GM23338 (cell line): ENCODE results near the gene ZSCAN5C.

Source experiments
- CREB1 ChIP-seq: fragments of 250-450 bp; sonication (Bioruptor Pico); IDR thresholded peaks from 2 replicates; pipeline ENCODE4 v1.5.0; 2020; ENCODE audit warnings: low read depth, mild to moderate bottlenecking, moderate library complexity
- EZH2 ChIP-seq: fragments of 200-600 bp; sonication (generic); IDR thresholded peaks from one replicate; pipeline ENCODE4 v1.8.0; 2017; ENCODE audit warnings: antibody characterized with exemption, mild to moderate bottlenecking, low read depth; ENCODE audit not compliant: unreplicated experiment
- EZH2phosphoT487 ChIP-seq: fragments of 200-600 bp; sonication (generic); IDR thresholded peaks from one replicate; pipeline ENCODE4 v1.8.1; 2018; ENCODE audit warnings: antibody characterized with exemption; ENCODE audit not compliant: unreplicated experiment
- JUNB ChIP-seq: IDR thresholded peaks from one replicate; pipeline ENCODE4 v1.6.1; 2016; ENCODE audit warnings: antibody characterized with exemption; ENCODE audit not compliant: unreplicated experiment
- NANOG ChIP-seq: IDR thresholded peaks from 2 replicates; pipeline ENCODE4 v1.6.1; 2016; ENCODE audit warnings: antibody characterized with exemption, borderline replicate concordance
- POLR2AphosphoS5 ChIP-seq: IDR thresholded peaks from 2 replicates; pipeline ENCODE4 v1.6.1; 2016; ENCODE audit warnings: antibody characterized with exemption, low read depth
- STAT1 ChIP-seq: IDR thresholded peaks from one replicate; pipeline ENCODE4 v1.6.1; 2016; ENCODE audit warnings: antibody characterized with exemption; ENCODE audit not compliant: unreplicated experiment
- ZNF114 ChIP-seq: fragments of 250-450 bp; sonication (Bioruptor Pico); IDR thresholded peaks from 2 replicates; pipeline ENCODE4 v1.5.0; 2020; ENCODE audit warnings: mild to moderate bottlenecking, moderate library complexity
- ZNF331 ChIP-seq: fragments of 250-450 bp; sonication (Bioruptor Pico); IDR thresholded peaks from 2 replicates; pipeline ENCODE4 v1.5.0; 2020; ENCODE audit warnings: low read depth, mild to moderate bottlenecking, moderate library complexity
- TF ChIP-seq, protein P1 (sequence below), 2 experiments: fragments of 200-600 bp in 1 of 2; sonication (generic) in 1 of 2; conservative IDR thresholded peaks; 2 replicates each; pipeline versions ENCODE4 v1.5.1 to v1.6.1; 2016 to 2017; ENCODE audit warnings: antibody characterized with exemption in 2 of 2, low read depth in 2 of 2, mild to moderate bottlenecking in 2 of 2, moderate library complexity in 1 of 2
- TF ChIP-seq, protein P2 (sequence below): IDR thresholded peaks from one replicate; pipeline ENCODE4 v1.6.1; 2018; ENCODE audit warnings: antibody characterized with exemption; ENCODE audit not compliant: unreplicated experiment
- TF ChIP-seq, protein P3 (sequence below): IDR thresholded peaks from 2 replicates; pipeline ENCODE4 v1.6.1; 2016; ENCODE audit warnings: antibody characterized with exemption

DNA sequence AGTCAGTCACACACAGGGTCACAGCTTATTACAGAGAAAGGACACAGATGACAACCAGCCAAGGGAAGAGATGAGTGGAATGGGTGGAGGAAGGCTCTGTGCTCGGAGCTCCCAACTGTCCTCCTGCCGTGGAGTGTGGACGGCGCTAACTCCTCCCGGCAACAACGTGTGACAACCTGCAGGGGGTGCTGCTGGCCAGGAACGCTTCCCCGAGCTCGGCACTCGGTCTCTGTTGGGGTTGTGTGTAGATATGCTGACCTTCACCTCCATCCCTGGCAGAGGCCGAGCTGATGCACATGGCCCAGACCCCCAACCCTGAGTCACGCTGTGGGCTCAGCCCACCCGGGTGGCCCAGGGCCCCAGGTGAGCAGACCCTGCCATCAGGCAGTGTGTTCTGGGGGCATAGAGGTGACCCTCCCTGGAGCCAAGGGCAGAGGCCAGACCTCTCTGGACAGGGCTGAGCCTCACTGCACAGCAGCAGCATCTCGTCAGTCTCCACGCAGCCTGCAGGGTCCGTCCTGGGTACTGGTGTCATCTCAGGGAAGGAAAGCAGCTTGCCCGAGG lies 46.9 kb upstream of the ZSCAN5C start:
- TF ChIP-seq, protein P1, sequence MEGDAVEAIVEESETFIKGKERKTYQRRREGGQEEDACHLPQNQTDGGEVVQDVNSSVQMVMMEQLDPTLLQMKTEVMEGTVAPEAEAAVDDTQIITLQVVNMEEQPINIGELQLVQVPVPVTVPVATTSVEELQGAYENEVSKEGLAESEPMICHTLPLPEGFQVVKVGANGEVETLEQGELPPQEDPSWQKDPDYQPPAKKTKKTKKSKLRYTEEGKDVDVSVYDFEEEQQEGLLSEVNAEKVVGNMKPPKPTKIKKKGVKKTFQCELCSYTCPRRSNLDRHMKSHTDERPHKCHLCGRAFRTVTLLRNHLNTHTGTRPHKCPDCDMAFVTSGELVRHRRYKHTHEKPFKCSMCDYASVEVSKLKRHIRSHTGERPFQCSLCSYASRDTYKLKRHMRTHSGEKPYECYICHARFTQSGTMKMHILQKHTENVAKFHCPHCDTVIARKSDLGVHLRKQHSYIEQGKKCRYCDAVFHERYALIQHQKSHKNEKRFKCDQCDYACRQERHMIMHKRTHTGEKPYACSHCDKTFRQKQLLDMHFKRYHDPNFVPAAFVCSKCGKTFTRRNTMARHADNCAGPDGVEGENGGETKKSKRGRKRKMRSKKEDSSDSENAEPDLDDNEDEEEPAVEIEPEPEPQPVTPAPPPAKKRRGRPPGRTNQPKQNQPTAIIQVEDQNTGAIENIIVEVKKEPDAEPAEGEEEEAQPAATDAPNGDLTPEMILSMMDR (conservative IDR thresholded peaks at IDR 0.05; ENCODE audit: low read depth in 2 of 2): peak; percentile 70 to 86
- no peak for TF ChIP-seq EZH2
- TF ChIP-seq, protein P2, sequence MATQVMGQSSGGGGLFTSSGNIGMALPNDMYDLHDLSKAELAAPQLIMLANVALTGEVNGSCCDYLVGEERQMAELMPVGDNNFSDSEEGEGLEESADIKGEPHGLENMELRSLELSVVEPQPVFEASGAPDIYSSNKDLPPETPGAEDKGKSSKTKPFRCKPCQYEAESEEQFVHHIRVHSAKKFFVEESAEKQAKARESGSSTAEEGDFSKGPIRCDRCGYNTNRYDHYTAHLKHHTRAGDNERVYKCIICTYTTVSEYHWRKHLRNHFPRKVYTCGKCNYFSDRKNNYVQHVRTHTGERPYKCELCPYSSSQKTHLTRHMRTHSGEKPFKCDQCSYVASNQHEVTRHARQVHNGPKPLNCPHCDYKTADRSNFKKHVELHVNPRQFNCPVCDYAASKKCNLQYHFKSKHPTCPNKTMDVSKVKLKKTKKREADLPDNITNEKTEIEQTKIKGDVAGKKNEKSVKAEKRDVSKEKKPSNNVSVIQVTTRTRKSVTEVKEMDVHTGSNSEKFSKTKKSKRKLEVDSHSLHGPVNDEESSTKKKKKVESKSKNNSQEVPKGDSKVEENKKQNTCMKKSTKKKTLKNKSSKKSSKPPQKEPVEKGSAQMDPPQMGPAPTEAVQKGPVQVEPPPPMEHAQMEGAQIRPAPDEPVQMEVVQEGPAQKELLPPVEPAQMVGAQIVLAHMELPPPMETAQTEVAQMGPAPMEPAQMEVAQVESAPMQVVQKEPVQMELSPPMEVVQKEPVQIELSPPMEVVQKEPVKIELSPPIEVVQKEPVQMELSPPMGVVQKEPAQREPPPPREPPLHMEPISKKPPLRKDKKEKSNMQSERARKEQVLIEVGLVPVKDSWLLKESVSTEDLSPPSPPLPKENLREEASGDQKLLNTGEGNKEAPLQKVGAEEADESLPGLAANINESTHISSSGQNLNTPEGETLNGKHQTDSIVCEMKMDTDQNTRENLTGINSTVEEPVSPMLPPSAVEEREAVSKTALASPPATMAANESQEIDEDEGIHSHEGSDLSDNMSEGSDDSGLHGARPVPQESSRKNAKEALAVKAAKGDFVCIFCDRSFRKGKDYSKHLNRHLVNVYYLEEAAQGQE: no peak
- no peak for TF ChIP-seq POLR2AphosphoS5
- TF ChIP-seq ZNF114 (CRISPR knock-in tag): no peak
- no peak for TF ChIP-seq EZH2phosphoT487
- no peak for TF ChIP-seq JUNB
- TF ChIP-seq STAT1: no peak
- TF ChIP-seq CREB1: no peak
- TF ChIP-seq, protein P3, sequence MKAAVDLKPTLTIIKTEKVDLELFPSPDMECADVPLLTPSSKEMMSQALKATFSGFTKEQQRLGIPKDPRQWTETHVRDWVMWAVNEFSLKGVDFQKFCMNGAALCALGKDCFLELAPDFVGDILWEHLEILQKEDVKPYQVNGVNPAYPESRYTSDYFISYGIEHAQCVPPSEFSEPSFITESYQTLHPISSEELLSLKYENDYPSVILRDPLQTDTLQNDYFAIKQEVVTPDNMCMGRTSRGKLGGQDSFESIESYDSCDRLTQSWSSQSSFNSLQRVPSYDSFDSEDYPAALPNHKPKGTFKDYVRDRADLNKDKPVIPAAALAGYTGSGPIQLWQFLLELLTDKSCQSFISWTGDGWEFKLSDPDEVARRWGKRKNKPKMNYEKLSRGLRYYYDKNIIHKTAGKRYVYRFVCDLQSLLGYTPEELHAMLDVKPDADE: no peak
- no peak for TF ChIP-seq ZNF331 (CRISPR knock-in tag)
- no peak for TF ChIP-seq NANOG
